OCI-LY7 (cell line): ENCODE data around the gene NDUFB2.

ENCODE experiments used
- CTCF ChIP-seq: fragments of 200-600 bp; sonication (generic); conservative IDR thresholded peaks from 2 replicates; pipeline ENCODE4 v1.5.1; 2014; ENCODE audit warnings: mild to moderate bottlenecking, antibody characterized with exemption, low read length, moderate library complexity, mixed read lengths
- EZH2phosphoT487 ChIP-seq: fragments of 200-600 bp; sonication (generic); IDR thresholded peaks from 2 replicates; pipeline ENCODE4 v1.6.1; 2018; ENCODE audit warnings: low read depth, borderline replicate concordance, mild to moderate bottlenecking, mixed run types, antibody characterized with exemption, low read length, moderate library complexity, mixed read lengths

DNA sequence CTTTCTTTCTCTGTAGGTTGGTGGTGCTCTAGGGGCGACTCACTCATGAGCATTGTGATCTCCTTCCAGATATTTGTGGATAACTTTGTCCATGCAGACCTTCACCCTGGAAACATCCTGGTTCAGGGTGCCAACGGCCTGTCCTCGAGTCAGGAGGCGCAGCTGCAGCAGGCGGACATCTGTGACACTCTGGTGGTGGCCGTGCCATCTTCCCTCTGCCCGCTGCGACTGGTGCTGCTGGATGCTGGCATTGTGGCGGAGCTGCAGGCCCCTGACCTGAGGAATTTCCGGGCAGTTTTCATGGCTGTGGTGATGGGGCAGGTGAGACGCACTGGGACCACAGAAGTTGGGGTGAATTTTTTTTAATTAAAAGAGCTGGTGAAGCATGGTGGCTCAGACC is 9.6 kb upstream of the NDUFB2 start:
- TF ChIP-seq CTCF (no peak), EZH2phosphoT487 (no peak)
